ENCODE measurements around the gene CTNNA1. TPM values are rescaled to one million over a fixed set of nuclear protein-coding genes. Genes with fewer than 3 reads are reported as not detected.

CTNNA1 gene
- total RNA-seq, 1 experiment from 2014 or later = 315 TPM

- in situ Hi-C loops (cut with HindIII; ENCODE audit: low pct_unique_long_range_greater_than_20kb, low sequenced_read_pairs) = no loop called here
- DNase-seq (ENCODE audit: low read depth, low spot score) = no peak
Measured at GRCh38 chr5:138942861-138943260, 189.6 kb downstream of the CTNNA1 start.

GRCh38 chr5:138943599-138944173, 190.5 kb downstream of the CTNNA1 start:
- no peak for DNase-seq (ENCODE audit: low read depth, low spot score)
- in situ Hi-C loops (cut with HindIII; ENCODE audit: low pct_unique_long_range_greater_than_20kb, low sequenced_read_pairs) = no loop called here

GRCh38 chr5:138944527-138945322, 191.5 kb downstream of the CTNNA1 start:
- in situ Hi-C loops (cut with HindIII; ENCODE audit: low pct_unique_long_range_greater_than_20kb, low sequenced_read_pairs) = no loop called here
- DNase-seq (ENCODE audit: low read depth, low spot score) = no peak

GRCh38 chr5:138945421-138946240, 192.4 kb downstream of the CTNNA1 start:
- DNase-seq (ENCODE audit: low read depth, low spot score) = no peak
- in situ Hi-C loops (cut with HindIII; ENCODE audit: low pct_unique_long_range_greater_than_20kb, low sequenced_read_pairs) = no loop called here

GRCh38 chr5:138946241-138946623, 193.0 kb downstream of the CTNNA1 start:
- no peak for DNase-seq (ENCODE audit: low read depth, low spot score)
- in situ Hi-C loops (cut with HindIII; ENCODE audit: low pct_unique_long_range_greater_than_20kb, low sequenced_read_pairs) = no loop called here

GRCh38 chr5:138946831-138947560, 193.8 kb downstream of the CTNNA1 start:
- in situ Hi-C loops (cut with HindIII; ENCODE audit: low pct_unique_long_range_greater_than_20kb, low sequenced_read_pairs) = no loop called here
- DNase-seq (ENCODE audit: low read depth, low spot score) = no peak

GRCh38 chr5:138947780-138948179, 194.6 kb downstream of the CTNNA1 start:
- DNase-seq (ENCODE audit: low read depth, low spot score) = no peak
- in situ Hi-C loops (cut with HindIII; ENCODE audit: low pct_unique_long_range_greater_than_20kb, low sequenced_read_pairs) = no loop called here

- no peak for DNase-seq (ENCODE audit: low read depth, low spot score)
- in situ Hi-C loops (cut with HindIII; ENCODE audit: low pct_unique_long_range_greater_than_20kb, low sequenced_read_pairs) = no loop called here
Measured at GRCh38 chr5:138948471-138949222, 195.4 kb downstream of the CTNNA1 start.

- DNase-seq (ENCODE audit: low read depth, low spot score) = no peak
- in situ Hi-C loops (cut with HindIII; ENCODE audit: low pct_unique_long_range_greater_than_20kb, low sequenced_read_pairs) = no loop called here
Measured at GRCh38 chr5:138949223-138949574, 196.0 kb downstream of the CTNNA1 start.

GRCh38 chr5:138949988-138950387, 196.8 kb downstream of the CTNNA1 start:
- DNase-seq (ENCODE audit: low read depth, low spot score) = no peak
- in situ Hi-C loops (cut with HindIII; ENCODE audit: low pct_unique_long_range_greater_than_20kb, low sequenced_read_pairs) = no loop called here

- DNase-seq (ENCODE audit: low read depth, low spot score) = no peak
- in situ Hi-C loops (cut with HindIII; ENCODE audit: low pct_unique_long_range_greater_than_20kb, low sequenced_read_pairs) = no loop called here
Measured at GRCh38 chr5:138950421-138951031, 197.3 kb downstream of the CTNNA1 start.

- in situ Hi-C loops (cut with HindIII; ENCODE audit: low pct_unique_long_range_greater_than_20kb, low sequenced_read_pairs) = no loop called here
Measured at GRCh38 chr5:138951091-138951985, 198.1 kb downstream of the CTNNA1 start.

GRCh38 chr5:138951986-138952735, 198.9 kb downstream of the CTNNA1 start:
- in situ Hi-C loops (cut with HindIII; ENCODE audit: low pct_unique_long_range_greater_than_20kb, low sequenced_read_pairs) = no loop called here
- no peak for DNase-seq (ENCODE audit: low read depth, low spot score)

More at GRCh38 chr5:138951091-138951985, 198.1 kb downstream of the CTNNA1 start:
- no peak for DNase-seq (ENCODE audit: low read depth, low spot score)

GRCh38 chr5:138952962-138953361, 199.7 kb downstream of the CTNNA1 start:
- in situ Hi-C loops (cut with HindIII; ENCODE audit: low pct_unique_long_range_greater_than_20kb, low sequenced_read_pairs) = no loop called here
- no peak for DNase-seq (ENCODE audit: low read depth, low spot score)
